Activated naive CD4-positive, alpha-beta T cell treated with anti-CD3 and anti-CD28 coated beads, Interleukin-2, amount 50 U/mL, for 72 hours (primary cell): ENCODE results near the gene VSIG8. TPM values are rescaled to one million over a fixed set of nuclear protein-coding genes. Genes with fewer than 3 reads are reported as not detected.

ENCODE experiments used
- ATAC-seq, 2 donors: fragments of 150-1000 bp; cut with Tn5 transposase; 2 replicates each; pipeline ENCODE4 v1.10.0; 2021; ENCODE audit warnings: mild to moderate bottlenecking in 2 of 2, moderate library complexity in 2 of 2
- DNase-seq, 2 donors: peaks; one replicate each; pipeline ENCODE4 v3.0.0; 2021 to 2022; ENCODE audit warnings: low spot score in 2 of 2
- H3K27ac Mint-ChIP-seq, 2 donors: one replicate each; pipeline ENCODE4 v1.8.0; 2022; ENCODE audit warnings: mild to moderate bottlenecking in 2 of 2, mixed read lengths in 2 of 2
- H3K36me3 Mint-ChIP-seq, 2 donors: one replicate each; pipeline ENCODE4 v1.8.0; 2022; ENCODE audit warnings: mixed read lengths in 2 of 2
- H3K9me3 Mint-ChIP-seq, 2 donors: one replicate each; pipeline ENCODE4 v1.8.0; 2022; ENCODE audit warnings: mixed read lengths in 2 of 2
- total RNA-seq, 2 donors: library from RNA; stranded (reverse); gene quantifications; one replicate each; pipeline ENCODE4 v1.2.3, GENCODE V29; 2022

The VSIG8 gene
- total RNA-seq, 2 donors from 2014 or later, result 0.18 TPM; not detected in 1

- H3K9me3 Mint-ChIP-seq, result no peaks in the 10 kb centered on the region
- peak overlapping the region; percentile 23 to 54 for H3K27ac Mint-ChIP-seq
- ATAC-seq (peak; percentile 99), DNase-seq (peak; percentile 71 to 82)
- H3K36me3 Mint-ChIP-seq, result no peaks in the 10 kb centered on the region
Measured at GRCh38 chr1:159891275-159892157, 29.1 kb upstream of the VSIG8 start.

- no peak for ATAC-seq
- no peaks in the 10 kb centered on the region for H3K36me3 Mint-ChIP-seq
- H3K27ac Mint-ChIP-seq, result peak overlapping the region in 1 of 2 donors; percentile 28
- no peak for DNase-seq
- H3K9me3 Mint-ChIP-seq, result no peaks in the 10 kb centered on the region
Measured at GRCh38 chr1:159890390-159890789, 27.9 kb upstream of the VSIG8 start.

DNA sequence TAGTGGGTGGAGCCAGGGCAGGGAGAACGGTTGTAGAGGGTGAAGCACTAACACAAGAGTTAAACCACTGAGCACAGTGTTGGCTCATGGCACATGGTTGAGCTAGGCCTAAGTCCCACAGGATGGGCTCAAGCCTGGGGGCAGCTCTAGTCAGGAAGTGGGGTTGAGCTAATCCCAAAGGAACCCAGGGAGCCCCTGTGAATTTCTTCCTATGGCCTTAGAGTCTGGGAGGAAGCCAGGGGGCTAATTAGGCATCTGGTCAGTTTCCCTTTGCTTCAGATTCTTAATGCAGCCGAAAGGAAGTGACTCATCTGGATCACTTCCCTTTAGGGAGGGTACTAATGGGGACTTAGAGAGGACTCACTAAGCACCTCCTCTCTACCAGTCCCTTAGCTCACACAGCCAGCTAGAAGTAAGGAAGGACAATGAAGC lies 27.4 kb upstream of the VSIG8 start:
- DNase-seq, result no peak

GRCh38 chr1:159889202-159889601 lies 26.7 kb upstream of the VSIG8 start:
- no peaks in the 10 kb centered on the region for H3K36me3 Mint-ChIP-seq
- ATAC-seq (no peak), DNase-seq (no peak)
- peak overlapping the region in 1 of 2 donors; percentile 28 for H3K27ac Mint-ChIP-seq
- no peaks in the 10 kb centered on the region for H3K9me3 Mint-ChIP-seq

More for the DNA sequence above, 27.4 kb upstream of the VSIG8 start:
- Mint-ChIP-seq H3K36me3 (no peaks in the 10 kb centered on the region), H3K27ac (peak overlapping the region in 1 of 2 donors; percentile 28), H3K9me3 (no peaks in the 10 kb centered on the region)
- ATAC-seq, result no peak

GRCh38 chr1:159884296-159884695 lies 21.8 kb upstream of the VSIG8 start:
- Mint-ChIP-seq H3K9me3 (no peaks in the 10 kb centered on the region), H3K27ac (no peak overlapping the region), H3K36me3 (no peaks in the 10 kb centered on the region)
- no peak for DNase-seq
- no peak for ATAC-seq

DNA sequence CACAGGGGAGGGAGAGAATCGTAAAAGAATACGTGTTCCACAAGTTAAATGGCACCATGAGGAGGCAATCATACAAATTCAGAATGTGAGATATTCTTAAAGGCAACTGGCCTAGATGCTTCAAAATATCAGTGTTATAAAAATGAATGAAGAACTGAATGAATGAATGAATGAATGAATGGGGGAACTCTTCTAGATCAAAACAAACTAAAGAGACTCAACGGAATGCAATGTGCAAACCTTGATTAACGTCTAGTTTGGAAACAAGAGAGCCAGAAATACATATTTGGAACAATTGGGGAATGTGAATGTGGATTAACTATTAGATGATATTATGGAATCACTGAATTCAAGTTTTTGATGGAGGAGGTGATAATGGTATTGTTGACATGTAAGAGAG lies 20.7 kb upstream of the VSIG8 start:
- ATAC-seq (no peak), DNase-seq (no peak)
- H3K27ac Mint-ChIP-seq, result no peak overlapping the region
- H3K36me3 Mint-ChIP-seq, result no peaks in the 10 kb centered on the region
- H3K9me3 Mint-ChIP-seq, result no peaks in the 10 kb centered on the region

GRCh38 chr1:159882527-159882862 lies 20.0 kb upstream of the VSIG8 start:
- ATAC-seq, result no peak

GRCh38 chr1:159881622-159882526 lies 19.4 kb upstream of the VSIG8 start:
- ATAC-seq, result peak in 1 of 2 donors; percentile 71
- no peaks in the 10 kb centered on the region for H3K9me3 Mint-ChIP-seq
- H3K27ac Mint-ChIP-seq, result no peak overlapping the region
- DNase-seq, result no peak
- H3K36me3 Mint-ChIP-seq, result no peaks in the 10 kb centered on the region

More at GRCh38 chr1:159882527-159882862, 20.0 kb upstream of the VSIG8 start:
- H3K9me3 Mint-ChIP-seq, result no peaks in the 10 kb centered on the region
- DNase-seq, result no peak
- H3K27ac Mint-ChIP-seq, result no peak overlapping the region
- no peaks in the 10 kb centered on the region for H3K36me3 Mint-ChIP-seq

DNA sequence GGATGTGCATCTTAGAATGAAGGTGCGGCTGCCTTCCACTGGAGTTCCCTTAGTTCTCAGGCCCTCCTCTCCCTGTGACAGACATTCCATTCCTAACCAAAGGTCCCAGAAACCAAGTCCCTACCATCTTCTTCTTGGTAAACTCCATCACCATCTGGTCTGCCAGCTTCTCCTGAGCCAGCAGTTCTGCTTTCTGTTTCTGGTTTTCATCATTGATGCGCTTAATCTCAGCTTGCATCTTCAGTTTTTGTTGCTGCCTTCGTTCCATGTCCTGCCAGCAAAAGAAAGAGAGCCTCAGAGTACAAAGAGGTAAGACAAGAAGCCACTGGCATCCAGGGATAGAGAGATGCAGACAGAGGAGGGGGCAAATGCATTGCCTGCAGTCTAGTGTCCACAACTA lies 18.0 kb upstream of the VSIG8 start:
- Mint-ChIP-seq H3K36me3 (no peaks in the 10 kb centered on the region), H3K27ac (no peak overlapping the region), H3K9me3 (no peaks in the 10 kb centered on the region)
- no peak for DNase-seq
- ATAC-seq, result no peak

DNA sequence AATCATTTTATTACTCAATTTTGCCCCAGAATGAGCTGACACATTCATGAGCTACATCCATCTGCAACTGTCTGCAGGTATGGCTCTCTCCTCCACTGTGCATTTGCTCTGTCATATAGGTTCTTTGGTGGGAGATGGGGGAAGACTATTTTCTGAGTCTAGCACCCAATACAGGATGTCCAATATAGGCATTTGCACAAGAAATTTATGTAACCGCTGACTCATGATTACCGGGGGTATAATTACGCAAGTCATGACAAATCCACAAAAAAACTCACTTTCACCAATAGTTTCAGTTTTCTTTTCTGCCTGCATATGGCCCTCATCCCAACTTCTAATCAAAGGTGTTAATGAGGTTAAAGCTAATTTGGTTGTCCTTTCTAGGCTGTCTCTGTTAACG lies 17.5 kb upstream of the VSIG8 start:
- Mint-ChIP-seq H3K9me3 (no peaks in the 10 kb centered on the region), H3K27ac (no peak overlapping the region), H3K36me3 (no peaks in the 10 kb centered on the region)
- DNase-seq (no peak), ATAC-seq (no peak)

DNA sequence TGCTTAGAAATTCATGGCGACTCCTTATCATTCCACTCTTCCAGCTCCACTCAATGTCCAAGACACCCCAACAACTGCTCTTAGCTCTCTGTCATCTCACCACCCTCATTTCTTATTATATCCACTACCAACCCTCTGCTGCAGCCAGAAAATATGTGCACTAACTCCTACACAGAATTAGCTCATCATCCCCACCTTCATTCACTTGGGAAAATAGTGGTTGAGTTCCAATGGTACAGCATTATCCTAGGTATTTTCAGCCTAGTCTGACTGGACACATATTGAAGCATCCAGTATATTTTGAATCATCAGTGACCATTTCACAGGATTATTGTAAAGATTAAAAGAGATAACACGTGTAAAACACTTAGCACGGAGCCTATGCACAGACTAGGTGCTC lies 16.7 kb upstream of the VSIG8 start:
- Mint-ChIP-seq H3K27ac (no peak overlapping the region), H3K36me3 (no peaks in the 10 kb centered on the region), H3K9me3 (no peaks in the 10 kb centered on the region)
- DNase-seq (no peak), ATAC-seq (no peak)

DNA sequence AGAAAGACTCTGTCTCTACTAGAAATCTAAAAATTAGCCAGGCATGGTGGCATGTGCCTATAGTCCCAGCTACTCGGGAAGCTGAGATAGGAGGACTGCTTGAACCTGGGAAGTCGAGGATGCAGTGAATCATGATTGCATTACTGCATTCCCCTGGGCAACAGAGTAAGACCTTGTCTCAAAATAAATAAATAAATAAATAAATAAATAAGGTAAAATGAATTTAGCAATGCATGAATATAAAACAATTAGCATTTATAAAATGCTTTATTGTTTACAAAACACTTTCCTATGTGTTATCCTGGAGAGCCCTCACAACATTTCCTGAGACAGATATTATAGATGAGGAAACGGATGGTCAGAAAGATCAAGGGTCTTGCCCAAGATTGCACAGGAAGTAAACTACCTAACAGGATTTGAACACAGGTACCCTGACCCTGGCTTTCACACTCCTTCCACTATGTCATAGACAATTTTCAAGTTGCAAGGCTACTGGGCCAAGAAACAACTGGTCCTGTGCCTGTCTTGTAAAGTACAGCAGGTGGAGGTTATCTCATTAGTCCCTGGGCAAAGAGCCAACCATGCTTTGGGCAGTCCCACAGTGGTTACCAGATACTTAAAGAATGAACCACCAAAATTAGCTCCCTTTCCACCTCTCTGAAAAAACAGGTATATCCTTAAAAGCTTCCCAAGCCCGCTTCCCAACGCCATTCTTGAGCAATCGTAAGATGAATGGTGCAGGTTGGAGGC lies 15.4 kb upstream of the VSIG8 start:
- ATAC-seq, result no peak
- Mint-ChIP-seq H3K36me3 (no peaks in the 10 kb centered on the region), H3K27ac (no peak overlapping the region), H3K9me3 (no peaks in the 10 kb centered on the region)
- no peak for DNase-seq

DNA sequence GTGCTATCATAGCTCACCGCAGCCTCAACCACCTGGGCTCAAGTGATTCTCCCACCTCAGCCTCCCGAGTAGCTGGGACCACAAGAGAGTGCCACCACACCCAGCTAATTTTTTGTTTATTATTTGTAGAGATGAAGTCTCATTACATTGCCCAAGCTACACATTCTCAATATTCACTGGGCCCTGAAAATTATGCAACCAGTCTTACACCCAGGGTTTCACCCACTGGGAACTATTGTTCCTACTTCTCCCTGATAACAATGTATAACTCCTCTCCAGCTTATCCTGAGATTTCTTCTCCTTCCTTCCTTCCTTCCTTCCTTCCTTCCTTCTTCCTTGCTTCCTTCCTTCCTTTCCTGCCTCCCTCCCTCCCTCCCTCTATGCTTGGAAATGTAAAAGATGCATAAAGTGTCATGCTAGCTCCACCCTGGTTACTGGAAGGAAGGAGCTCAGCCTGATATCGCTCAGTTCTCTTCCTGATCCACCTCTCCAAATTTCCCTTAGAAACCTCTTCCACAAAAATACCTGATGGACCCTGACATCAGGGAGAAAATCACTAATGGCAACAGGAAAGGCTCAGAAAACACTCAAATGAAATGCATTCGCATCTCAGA lies 11.2 kb upstream of the VSIG8 start:
- Mint-ChIP-seq H3K9me3 (no peaks in the 10 kb centered on the region), H3K27ac (no peak overlapping the region), H3K36me3 (no peaks in the 10 kb centered on the region)
- DNase-seq, result no peak
- no peak for ATAC-seq

DNA sequence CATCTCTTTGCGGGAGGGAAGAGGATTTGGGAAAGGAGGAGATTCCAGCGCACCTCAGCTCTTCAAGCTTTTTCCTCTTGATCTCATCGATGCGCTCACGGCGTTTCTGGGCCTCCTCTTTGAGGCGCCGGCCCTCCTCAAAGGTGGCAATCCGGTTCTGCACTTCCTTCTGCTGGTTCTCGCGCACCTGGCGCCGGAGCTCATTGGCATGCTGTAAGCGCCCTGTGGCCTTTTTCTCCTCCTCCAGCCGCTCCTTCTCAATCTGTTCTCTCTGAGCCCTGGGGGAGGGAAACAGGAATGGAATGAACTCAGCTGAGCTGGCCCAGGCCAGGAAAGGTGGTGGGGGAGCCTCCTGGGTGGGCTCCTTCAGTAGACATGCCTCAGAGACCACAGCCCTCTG lies 10.4 kb upstream of the VSIG8 start:
- Mint-ChIP-seq H3K36me3 (no peaks in the 10 kb centered on the region), H3K9me3 (no peaks in the 10 kb centered on the region), H3K27ac (no peak overlapping the region)
- DNase-seq (no peak), ATAC-seq (no peak)

DNA sequence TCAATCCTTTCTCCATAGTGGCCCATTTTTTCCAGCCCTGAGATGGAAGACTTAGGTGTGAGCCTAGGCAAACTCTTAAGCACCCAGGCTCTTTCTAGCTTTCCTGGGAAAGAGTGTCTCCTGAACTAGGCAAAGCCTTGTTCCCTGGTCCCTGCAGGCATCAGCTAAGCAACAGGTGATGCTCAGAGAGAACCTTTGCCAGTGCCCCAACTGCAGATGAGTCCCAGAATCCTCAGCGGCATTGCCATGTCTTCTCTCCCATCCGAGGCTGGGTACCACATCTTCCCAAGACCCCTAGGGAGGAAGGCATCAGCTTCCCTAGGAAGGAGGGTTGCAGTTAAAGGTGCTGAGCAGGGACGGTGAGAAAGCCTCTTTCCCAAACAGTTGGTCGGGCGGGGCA lies 8.2 kb upstream of the VSIG8 start:
- Mint-ChIP-seq H3K36me3 (no peaks in the 10 kb centered on the region), H3K27ac (no peak overlapping the region), H3K9me3 (no peaks in the 10 kb centered on the region)

DNA sequence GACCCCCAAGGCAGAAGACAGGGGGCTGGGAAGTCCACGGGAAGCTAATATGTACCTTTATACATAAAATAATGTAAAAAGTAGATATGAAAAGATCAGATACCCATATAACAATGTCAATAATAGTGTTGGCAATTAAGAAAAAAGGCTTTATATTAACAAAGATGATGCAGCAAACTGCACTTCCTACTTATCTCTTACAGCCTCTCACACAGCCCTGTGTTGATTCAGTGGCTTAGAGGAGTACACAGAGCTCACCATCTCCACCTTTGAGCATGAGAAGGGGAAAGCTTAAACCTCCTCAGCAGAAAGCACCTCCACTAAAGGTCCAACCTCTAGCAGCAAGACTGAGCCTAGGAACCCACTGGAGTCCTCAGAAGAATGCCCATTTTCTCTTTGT lies 7.2 kb upstream of the VSIG8 start:
- Mint-ChIP-seq H3K36me3 (no peaks in the 10 kb centered on the region), H3K27ac (no peak overlapping the region), H3K9me3 (no peaks in the 10 kb centered on the region)
- no peak for ATAC-seq
- no peak for DNase-seq

More for the DNA sequence above, 8.2 kb upstream of the VSIG8 start:
- DNase-seq, result no peak
- ATAC-seq, result no peak
